Fibroblast of gingiva (primary cell): Measurements from ENCODE around the gene NKX2-2.

Source experiments
- DNase-seq: peaks from one replicate; pipeline ENCODE4 v3.0.0-alpha.2; 2011; ENCODE audit warnings: low read depth

The NKX2-2 gene

GRCh38 chr20:21513881-21514540 lies at the start of gene NKX2-2:
TSS of gene NKX2-2 (minus strand) at chr20:21514064. CDS start at chr20:21513669, 395 bp downstream.
- DNase-seq = no peak

DNA sequence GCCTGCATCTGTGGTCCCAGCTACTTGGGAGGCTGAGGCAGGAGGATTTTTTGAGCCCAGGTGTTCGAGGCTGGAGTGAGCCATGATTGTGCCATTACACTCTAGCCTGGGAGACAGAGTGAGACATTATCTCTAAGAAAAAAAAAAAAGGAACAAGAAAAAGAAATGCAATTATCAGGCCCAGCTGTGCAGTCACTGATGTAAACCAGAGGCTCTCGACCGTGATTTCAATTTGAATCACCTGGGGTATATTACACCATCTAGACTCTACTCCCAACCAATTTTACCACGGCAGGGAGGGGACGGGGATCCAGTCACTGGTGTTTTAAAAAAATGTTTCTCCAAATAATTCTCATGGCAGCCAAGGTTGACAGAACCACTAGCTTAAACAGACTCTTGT lies 48.8 kb upstream of the NKX2-2 start:
- DNase-seq = no peak

GRCh38 chr20:21559305-21559704 lies 45.4 kb upstream of the NKX2-2 start:
- no peak for DNase-seq

DNA sequence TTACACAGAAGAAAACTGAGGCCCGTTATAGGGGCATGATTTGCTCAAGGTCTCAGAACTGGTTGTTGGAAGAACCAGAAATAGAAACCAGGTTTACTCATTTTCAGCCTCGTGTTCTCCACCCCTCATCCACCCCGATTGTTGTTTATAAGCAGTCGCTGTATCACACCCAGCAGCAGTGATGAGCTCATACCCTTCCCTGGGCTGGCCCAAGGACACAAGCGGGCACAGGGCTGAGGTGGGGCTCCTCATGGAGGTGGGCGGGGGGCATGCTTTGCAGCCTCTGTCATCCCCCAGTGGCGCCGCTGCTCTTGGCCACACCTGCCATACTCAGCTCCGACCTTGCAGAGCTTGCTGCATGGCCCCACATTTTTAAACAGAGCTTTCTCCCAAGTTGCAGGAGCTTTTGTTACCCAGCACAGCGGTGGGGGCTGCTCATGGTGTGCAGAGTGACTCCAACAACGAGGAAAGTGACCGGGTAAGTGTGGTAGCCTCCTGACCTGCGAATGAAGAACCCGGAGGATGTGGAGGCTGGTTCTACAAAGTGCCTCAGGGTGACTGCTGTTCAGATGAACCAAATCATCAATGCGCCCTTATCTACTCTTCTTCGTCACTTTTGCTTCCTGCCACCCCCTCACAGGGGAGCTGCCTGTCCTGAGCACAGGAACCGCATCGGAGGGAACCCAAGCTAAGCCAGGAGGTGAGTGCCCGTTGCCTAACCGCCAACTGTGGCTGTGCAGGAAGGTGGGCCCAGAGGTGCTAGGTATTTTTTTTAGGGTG lies 43.6 kb upstream of the NKX2-2 start:
- no peak for DNase-seq

DNA sequence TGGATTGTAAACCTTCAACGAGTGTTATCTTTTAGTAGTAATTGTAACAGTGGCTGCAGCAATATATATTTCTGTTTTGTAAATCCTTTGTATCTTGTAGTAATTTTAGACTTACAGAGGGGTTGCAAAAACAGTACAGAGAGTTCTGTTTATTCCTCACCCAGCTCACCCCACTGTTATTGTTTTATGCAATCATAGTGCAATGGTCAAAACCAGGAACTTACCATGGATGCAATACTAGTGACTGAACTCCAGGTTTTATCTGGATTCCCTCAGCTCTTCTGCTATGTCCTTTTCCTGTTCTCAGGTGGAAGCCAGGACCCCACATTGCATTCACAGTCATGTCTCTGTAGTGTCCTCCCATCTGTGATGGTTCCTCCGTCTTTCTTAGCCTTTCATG lies 42.5 kb upstream of the NKX2-2 start:
- no peak for DNase-seq

- DNase-seq = no peak
Measured at GRCh38 chr20:21555470-21556120, 41.7 kb upstream of the NKX2-2 start.

DNA sequence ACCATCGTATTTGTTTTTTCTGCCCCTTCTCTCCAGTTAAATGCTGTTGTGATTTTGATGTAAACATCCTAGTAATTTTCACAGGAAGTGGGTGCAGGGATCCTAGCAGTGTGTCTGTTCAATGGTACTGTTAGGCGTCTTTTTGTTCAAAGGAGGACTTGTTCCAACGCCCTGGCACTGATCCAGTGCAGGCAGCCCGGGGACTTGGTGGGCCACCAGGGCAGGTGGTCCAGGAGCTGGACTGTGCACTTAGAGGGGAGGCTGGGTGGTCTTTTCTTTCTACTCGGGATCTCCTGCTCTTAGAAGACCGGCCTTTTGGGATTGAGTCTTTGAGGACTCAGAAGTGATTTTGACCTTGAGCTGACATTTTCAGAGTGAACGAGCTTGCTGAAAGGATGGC lies 41.1 kb upstream of the NKX2-2 start:
- no peak for DNase-seq

DNA sequence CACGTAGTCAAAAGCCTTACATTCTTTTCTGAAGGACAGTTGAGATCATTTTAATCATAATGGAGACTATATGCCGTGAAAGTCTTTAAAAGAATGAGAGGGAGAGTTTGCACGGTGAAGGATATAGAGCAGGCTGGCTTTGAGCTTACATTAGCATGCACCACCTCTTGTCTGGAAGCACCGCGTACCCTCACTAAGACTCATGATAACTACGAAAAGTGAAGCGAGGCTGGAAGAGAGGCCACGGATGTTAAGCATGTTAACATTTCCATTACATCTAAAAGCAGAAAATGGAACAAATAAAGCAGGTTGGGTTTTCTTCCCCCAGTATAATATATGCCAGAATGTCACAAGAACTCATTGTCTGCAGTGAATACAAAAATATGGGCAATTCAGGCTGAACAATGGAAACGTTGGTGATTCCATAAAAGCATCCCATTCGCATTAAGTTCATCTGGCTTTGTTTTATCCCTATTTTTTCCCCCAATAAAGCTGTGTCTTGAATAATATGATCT lies 40.6 kb upstream of the NKX2-2 start:
- DNase-seq = no peak

DNA sequence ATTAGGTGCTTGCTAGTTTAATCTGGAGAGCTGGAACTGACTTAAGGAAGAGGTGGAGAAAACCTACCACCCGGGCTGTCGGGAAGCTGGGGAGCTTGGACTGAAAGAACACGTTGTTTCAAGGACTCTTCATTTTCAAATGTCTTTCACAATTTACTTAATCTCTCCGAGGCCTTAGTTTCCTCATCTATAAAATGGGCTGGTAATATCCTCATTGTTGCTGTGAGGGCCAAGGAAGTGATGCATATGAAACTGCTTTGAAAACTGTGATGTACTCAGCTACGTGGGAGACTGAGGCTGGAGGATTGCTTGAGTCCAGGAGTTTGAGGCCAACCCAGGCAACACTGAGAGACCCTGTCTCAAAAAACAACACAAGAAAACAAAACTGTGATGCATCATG lies 36.7 kb upstream of the NKX2-2 start:
- DNase-seq = no peak

- DNase-seq = no peak
Measured at GRCh38 chr20:21548390-21549035, 34.6 kb upstream of the NKX2-2 start.

DNA sequence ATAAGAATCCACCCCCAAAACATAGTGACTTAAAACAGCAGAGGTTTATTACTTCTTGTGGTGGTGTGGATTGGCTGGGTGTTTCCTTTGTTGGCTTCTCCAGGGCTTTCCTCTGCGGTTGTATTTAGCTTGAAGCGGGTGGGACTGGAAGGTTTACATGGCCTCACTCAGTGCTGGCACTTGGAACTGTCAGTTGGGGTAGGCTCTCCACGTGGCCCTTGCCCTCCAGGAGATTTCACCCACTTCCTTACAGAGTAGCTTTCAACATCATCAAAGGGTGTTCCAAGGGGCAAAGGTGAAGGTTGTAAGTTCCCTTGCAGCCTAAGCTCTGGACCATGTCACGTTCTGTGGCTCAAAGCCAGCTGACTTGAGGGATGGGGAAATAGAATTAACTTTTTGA lies 32.5 kb upstream of the NKX2-2 start:
- DNase-seq = no peak

- DNase-seq = no peak
Measured at GRCh38 chr20:21539512-21539911, 25.6 kb upstream of the NKX2-2 start.

DNA sequence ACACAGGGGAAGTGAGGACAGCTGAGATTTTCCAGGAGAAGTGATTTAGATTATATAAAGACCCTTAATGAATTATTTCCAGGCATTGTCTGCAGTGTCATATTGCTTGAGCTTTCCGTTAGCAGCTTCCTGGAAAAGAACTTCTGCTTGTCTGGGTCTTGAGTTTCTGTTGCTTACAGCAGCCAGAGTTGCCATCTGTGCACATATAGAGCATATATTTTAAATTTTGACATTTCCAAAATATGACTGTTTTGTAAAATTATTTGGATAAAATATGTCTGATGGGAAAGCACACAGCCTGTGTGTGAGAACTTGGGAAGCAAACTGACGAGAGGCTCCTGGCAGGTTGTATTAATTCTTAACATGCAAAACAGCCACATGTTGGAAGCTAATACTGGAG lies 21.0 kb upstream of the NKX2-2 start:
- DNase-seq = no peak

- no peak for DNase-seq
Measured at GRCh38 chr20:21534453-21534852, 20.6 kb upstream of the NKX2-2 start.

DNA sequence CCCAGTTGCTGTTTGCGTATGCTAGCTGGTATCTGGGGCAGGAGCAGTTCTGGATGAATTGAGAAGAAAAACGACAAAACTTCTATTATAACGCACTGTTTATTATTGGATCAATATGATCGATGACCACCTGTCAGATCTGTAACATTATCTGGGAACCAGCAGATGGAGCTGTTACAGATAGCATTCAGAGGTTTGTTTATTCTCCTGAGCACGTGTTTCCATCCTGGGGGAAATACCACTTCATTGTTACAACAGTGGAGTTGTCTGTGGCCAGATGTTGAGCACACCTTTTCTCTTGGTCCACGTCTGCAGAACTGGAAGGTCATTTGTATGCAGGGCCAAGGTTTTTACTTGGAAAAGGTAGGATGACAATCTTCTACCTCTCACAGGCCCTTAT lies 16.0 kb upstream of the NKX2-2 start:
- no peak for DNase-seq

DNA sequence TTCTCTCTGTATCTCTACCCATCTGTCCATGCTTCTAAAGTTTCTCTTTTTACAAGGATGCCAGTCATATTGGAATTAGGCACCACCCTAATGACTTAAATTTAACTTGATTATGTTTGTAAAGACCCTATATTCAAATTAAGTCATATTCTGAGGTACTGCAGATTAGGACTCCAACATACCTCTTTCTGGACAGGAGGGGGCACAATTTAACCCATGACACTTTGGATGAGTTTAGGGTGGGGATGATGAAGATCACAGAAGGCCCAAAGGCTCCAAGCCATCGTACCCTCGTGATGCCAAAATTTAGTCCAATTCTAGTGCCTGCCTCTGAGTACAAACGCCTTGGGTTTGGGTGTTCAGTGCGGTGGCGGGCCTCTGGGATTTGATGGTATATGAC lies 15.0 kb upstream of the NKX2-2 start:
- no peak for DNase-seq

DNA sequence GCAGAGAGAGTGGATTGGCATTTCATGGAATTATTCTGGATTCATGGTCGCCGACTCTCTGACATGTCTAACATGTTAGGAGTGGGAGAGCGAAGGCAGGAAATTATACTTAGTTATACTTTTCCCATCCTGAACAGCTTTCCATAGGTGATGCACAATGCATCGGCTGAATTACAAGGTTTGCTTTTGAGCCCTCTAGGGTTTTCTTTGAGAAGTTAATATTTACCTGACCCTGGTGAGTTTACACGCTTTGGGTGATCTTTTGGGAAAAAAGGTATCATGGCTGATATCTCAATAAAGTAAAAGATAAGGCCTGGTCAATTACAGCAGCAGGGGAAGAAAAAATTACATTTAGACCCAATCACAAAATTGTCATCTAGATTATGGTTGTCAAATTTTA lies 14.0 kb upstream of the NKX2-2 start:
- no peak for DNase-seq

GRCh38 chr20:21526776-21527175 lies 12.9 kb upstream of the NKX2-2 start:
- DNase-seq = no peak

DNA sequence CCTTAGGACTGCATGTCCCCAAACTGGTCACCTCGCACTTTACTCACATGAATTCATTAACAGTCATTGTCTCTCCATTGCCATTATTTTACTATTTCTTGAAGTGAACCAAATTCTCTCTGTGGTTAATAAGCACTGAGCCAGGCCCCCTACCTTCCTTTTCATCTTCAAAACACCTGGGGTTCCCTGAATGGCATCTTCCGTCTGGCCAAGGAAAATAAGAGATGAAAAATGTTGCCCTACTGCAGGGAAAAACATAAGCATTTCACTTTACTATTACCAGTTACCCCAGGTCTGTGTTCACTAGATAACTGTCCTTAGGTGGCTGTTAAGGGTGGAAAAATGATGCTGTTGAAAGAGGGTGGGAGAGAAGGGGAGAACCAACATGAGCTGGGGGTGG lies 10.0 kb upstream of the NKX2-2 start:
- DNase-seq = no peak

GRCh38 chr20:21523281-21523868 lies 9.5 kb upstream of the NKX2-2 start:
- DNase-seq = no peak

DNA sequence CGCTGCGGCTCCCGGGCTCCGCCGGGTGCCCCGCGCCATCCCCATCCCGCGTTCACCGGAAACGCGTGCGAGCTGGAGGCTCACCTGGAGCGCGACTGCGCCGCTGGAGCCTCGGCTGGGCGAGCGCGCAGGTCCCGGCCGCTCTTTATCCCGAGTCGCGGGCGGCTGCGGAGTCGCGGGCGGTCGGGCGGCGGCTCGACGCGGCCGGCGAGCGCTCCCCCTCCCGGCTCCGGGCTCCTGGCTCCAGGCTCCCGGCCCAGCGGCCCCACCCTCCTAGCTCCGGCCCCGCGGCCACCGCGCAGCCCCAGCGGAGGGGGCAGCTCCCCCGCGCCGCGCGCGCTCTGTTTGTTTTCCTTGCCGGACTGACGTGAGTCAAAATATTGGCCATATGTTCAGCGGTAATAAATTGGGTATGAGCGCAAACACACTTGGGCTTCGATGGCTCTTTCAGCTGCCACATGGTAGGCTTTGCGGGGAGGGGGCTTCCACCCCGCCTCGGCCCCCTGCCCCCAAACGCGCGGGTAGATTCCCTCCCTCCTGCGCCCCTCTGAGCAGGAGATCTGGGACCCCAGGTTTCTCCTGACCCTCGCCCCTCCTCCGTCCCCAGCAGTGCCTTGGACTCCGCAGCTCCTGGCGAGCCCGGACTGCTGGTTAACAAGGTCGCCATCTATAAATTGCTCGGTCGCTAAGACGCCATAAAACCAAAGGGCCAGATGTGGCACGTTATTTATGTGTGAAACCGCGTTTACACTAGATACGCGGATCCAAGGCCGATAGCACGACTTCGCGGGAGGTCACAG lies 8.8 kb upstream of the NKX2-2 start:
- no peak for DNase-seq
